HEK293T (cell line): ENCODE results near the gene NPPC.

ENCODE experiments used
- ARNT ChIP-seq: fragments of 450-650 bp; IDR thresholded peaks from 2 replicates; pipeline ENCODE4 v1.6.1; 2017; ENCODE audit warnings: mild to moderate bottlenecking
- ELF4 ChIP-seq: fragments of 450-650 bp; IDR thresholded peaks from 2 replicates; pipeline ENCODE4 v1.6.1; 2017; ENCODE audit warnings: antibody characterized with exemption
- FOXA1 ChIP-seq: fragments of 450-650 bp; IDR thresholded peaks from 2 replicates; pipeline ENCODE4 v1.6.1; 2016; ENCODE audit warnings: mild to moderate bottlenecking
- FOXM1 ChIP-seq: fragments of 450-650 bp; IDR thresholded peaks from 2 replicates; pipeline ENCODE4 v1.6.1; 2017; ENCODE audit warnings: mild to moderate bottlenecking, borderline replicate concordance
- SP1 ChIP-seq: fragments of 450-650 bp; IDR thresholded peaks from 2 replicates; pipeline ENCODE4 v1.6.1; 2017
- ZNF384 ChIP-seq: fragments of 450-650 bp; IDR thresholded peaks from 2 replicates; pipeline ENCODE4 v1.6.1; 2016

DNA sequence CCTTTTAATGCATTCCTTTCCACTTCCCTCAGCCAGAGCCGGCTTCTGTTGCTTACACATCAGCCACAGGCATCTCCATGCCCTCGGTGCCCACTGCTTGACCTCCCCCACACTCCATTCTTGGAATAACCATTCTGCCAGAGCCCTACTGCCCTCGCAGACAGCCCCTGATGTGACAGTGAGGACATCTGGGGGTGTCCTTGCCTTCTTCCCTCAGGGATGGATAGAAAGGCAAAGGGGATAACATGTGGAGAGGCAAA, 6.4 kb upstream of the NPPC start:
- TF ChIP-seq ELF4 (no peak), ZNF384 (no peak), FOXA1 (no peak), ARNT (no peak), FOXM1 (no peak), SP1 (no peak)
